GM19099 (cell line): ENCODE data around the gene DPP9.

Experiments used
- POLR2A ChIP-seq: IDR thresholded peaks from 3 replicates; pipeline ENCODE4 v1.6.1; 2011; ENCODE audit warnings: low read depth; ENCODE audit not compliant: insufficient read length; ENCODE audit errors: extremely low read depth

Gene DPP9

DNA sequence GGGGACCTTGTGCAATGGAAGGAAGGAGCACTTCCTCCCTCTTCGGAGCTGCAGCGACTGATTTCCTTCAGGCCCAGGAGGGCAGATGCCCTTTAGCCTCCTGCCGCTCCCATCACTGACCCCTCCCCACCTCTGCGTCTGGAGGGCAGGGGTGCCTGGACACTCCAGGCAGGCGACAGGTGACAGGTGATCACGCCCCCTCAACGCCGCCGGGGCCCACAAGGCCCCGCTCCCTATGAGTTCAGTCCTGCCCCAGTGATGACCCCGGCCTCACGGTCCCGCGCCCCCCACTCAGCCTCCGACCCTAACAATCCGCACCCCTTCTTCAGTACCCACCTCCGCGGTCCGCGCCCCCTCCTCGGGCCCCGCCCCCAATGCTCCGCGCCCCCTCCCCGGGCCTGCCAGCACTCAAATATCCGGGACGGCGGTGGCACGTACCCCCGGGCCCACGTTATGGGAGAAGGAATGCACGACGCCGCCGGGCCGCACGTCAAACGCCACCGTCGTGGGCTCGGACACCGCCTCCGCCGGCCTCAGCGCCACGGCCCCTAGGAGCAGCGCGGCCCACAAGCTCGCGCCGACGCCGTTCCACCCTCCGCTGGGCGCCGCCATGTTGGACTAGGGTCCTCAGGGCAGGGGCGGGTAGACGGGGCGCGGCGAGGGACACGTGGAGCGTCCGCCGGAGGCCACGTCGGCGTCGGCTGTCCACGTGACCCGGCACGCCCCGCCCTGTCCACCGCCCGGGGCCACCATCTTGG, 53.7 kb downstream of the DPP9 start, which contains the start of gene MYDGF:
MYDGF (minus strand) TSS at position 620 of the 758 bp plus-strand sequence; CDS start at position 612, 8 bp downstream.
- TF ChIP-seq POLR2A, result peak; percentile 85

- no peak for TF ChIP-seq POLR2A
Observed at GRCh38 chr19:4664642-4665041, 59.0 kb downstream of the DPP9 start.

- TF ChIP-seq POLR2A, result no peak
Observed at GRCh38 chr19:4662812-4663211, 60.8 kb downstream of the DPP9 start.

GRCh38 chr19:4662020-4662695, 61.5 kb downstream of the DPP9 start:
- no peak for TF ChIP-seq POLR2A

DNA sequence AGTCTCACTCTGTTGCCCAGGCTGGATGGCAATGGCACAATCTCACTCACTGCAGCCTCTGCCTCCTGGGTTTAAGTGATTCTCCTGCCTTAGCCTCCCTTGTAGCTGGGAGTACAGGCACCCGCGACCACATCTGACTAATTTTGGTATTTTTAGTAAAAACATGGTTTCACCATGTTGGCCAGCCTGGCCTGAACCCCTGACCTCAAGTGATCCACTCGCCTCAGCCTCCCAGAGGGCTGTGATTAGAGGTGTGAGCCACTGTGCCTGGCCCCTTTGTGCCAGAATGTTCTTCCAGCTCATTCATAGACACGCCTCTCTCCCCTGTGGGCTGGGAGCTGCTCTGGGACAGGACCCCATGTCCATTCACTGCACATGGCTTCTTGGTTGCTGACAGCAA, 62.6 kb downstream of the DPP9 start:
- no peak for TF ChIP-seq POLR2A

- no peak for TF ChIP-seq POLR2A
Observed at GRCh38 chr19:4660181-4660791, 63.4 kb downstream of the DPP9 start.

DNA sequence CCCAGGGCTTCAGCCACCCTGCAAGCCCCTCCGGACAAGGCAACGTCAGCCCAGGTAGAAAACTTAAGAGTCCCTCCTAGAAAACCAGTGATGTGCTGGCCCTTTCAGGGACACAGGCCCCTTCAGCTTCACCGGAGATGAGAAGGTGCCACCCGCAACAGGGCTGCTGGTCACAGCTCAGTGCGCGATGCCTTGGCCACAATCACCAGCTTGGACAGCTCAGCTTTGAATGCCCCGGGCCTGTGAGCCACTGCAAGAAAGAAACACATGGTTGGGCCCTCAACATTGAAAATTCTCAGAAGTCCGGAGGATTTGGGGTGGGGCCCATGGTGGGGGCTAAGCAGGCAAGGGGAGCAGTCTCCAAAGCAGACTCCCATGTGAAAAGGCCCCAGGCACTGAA, 65.8 kb downstream of the DPP9 start:
- TF ChIP-seq POLR2A, result no peak

- no peak for TF ChIP-seq POLR2A
Observed at GRCh38 chr19:4657262-4657661, 66.4 kb downstream of the DPP9 start.

DNA sequence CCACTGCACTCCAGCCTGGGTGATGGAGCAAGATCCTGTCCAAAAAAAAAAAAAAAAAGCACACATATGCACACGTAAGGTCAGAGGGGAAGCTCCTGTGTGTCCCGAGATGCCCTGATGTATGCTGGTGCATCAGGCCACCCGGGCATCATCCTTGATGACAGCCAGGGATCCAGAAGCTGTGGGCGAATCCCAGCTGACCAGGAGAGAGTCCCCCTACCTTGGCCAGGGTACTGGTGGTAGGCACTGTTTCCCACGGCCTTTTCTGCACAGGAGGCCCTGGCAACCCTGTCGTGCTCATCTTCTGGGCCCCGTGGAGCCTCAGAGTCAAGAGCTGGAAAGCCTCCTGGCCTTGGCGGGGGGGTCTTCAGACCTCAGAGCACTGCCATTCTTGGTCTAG, 67.5 kb downstream of the DPP9 start:
- no peak for TF ChIP-seq POLR2A

GRCh38 chr19:4654437-4655361, 68.9 kb downstream of the DPP9 start:
- TF ChIP-seq POLR2A, result no peak

DNA sequence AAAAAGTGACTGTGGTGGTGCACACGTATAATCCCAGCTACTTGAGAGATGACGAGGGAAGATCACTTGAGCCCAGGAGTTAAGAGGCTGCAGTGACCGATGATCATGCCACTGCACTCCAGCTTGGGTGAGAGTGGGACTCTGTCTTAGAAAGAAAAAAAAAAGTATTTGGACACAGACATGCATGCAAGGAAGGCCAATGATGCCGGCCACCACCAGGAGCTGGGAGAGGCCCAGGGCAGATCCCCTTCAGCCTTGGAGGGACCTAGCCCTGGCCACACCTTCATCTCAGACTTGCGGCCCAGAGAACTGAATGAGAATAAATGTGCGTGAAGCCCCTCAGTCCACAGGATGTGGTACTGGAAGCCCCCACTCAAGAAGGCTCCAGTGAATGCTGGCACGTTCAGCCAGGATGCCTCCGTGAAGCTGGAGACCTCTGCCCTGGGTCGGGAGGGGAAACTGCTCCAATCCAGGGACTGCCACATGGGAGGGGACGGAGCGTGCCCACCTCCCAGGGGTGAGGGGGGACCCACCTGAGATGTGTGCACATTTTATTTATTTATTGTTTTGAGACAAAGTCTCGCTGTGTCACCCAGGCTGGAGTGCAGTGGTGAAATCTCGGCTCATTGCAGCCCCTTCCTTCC, 69.7 kb downstream of the DPP9 start:
- TF ChIP-seq POLR2A, result no peak

DNA sequence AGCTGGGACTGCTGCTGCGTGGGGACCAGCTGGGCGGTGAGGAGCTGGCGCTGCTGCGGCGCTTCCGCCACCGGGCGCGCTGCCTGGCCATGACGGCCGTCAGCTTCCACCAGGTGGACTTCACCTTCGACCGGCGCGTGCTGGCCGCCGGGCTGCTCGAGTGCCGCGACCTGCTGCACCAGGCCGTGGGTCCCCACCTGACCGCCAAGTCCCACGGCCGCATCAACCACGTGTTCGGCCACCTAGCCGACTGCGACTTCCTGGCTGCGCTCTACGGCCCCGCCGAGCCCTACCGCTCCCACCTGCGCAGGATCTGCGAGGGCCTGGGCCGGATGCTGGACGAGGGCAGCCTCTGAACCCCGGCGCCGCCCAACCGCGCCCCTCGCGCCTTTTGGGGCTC, 71.6 kb downstream of the DPP9 start:
- TF ChIP-seq POLR2A, result no peak

DNA sequence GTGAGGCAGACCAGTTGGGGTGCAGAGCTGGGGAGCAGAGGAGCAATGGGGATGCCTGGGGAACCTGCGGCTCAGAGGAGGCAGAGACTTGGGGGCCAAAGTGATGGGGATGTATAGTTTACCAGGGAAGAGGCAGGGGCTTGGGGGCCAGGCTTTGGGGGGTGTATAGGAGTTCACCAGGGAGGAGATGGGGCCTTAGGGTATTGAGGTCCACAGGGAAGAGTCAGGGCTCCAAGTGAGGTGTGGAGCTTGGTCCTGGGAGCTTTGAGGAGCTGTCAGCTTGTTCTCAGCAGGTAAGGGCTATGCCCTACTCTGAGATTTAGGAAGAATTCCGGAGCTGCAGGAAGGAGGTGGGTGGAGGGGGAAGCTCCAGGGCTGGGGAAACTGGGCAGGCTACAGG, 73.5 kb downstream of the DPP9 start:
- no peak for TF ChIP-seq POLR2A

DNA sequence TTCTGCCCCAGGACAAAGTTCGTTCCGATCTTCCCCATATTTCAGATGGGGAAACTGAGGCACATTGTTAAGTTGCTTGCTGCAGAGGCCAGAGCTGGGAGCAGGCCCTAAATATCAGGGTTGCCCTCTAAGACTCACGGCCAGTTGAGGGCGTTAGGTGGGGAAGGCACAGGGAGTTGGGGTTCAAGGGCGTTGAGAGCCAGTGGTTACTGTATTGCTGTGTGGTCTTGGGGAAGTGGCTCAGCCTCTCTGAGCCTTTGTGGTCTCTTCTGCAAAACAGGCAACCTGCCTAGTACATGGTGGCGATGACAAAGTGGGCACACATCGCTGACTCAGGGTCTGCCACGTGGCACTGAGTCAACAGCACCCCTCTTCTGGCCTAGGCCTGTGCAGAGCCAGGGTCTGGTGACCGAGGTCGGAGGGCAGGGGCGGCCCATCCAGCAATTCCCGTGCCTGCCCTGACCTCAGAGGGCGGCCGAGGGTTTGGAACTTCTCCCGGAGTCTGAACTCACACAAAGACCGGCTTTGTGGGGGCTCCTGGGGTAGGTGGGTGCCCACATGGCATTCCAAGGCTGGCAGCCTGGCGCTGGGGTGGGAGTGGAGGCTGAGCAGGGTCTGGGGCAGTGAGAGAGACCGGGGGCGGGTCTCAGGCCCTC, 74.1 kb downstream of the DPP9 start:
- TF ChIP-seq POLR2A, result no peak
